HFF-Myc (cell line): ENCODE results near the gene CHST15.

Experiments
- DNase-seq: peaks from one replicate; pipeline ENCODE4 v3.0.0-alpha.2; 2011; ENCODE audit warnings: low read depth; ENCODE audit errors: extremely low read depth
- H3K4me3 ChIP-seq: replicated peaks from 2 replicates; pipeline ENCODE4 v1.5.1; 2011; ENCODE audit warnings: low read depth, mild to moderate bottlenecking, control low read depth, low read length
- CTCF ChIP-seq: IDR thresholded peaks from 2 replicates; pipeline ENCODE4 v1.5.1; 2012; ENCODE audit warnings: mild to moderate bottlenecking, low read depth, low read length, control low read depth; ENCODE audit errors: missing control alignments

Gene CHST15

DNA sequence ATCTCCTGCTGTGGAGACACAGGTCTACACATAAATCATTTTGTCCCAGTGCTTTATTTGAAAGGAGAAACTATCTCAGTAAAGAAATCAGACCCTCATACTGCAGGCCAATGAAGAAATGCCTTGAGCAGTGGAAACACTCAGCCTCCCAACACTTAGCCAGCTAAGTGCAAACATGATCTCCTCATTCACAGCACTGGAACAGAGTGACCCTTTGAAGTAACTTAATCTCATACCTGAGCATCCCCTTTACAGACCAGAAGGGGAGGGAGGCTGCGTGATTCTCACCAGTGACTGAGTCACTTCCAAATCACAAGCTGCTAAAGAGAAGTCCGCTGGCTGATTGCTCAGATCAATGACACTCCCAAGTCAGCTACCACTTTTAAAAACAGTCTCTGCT lies 4.5 kb downstream of the CHST15 start:
- no peak for DNase-seq
- TF ChIP-seq CTCF, result no peak
- H3K4me3 ChIP-seq, result no peak overlapping the region

- H3K4me3 ChIP-seq, result no peak overlapping the region
- no peak for DNase-seq
- TF ChIP-seq CTCF, result no peak
These were observed 5.4 kb downstream of the CHST15 start for GRCh38 chr10:124087672-124088634.

GRCh38 chr10:124086787-124087671 lies 6.4 kb downstream of the CHST15 start:
- H3K4me3 ChIP-seq, result no peak overlapping the region
- TF ChIP-seq CTCF, result no peak
- DNase-seq, result no peak

DNA sequence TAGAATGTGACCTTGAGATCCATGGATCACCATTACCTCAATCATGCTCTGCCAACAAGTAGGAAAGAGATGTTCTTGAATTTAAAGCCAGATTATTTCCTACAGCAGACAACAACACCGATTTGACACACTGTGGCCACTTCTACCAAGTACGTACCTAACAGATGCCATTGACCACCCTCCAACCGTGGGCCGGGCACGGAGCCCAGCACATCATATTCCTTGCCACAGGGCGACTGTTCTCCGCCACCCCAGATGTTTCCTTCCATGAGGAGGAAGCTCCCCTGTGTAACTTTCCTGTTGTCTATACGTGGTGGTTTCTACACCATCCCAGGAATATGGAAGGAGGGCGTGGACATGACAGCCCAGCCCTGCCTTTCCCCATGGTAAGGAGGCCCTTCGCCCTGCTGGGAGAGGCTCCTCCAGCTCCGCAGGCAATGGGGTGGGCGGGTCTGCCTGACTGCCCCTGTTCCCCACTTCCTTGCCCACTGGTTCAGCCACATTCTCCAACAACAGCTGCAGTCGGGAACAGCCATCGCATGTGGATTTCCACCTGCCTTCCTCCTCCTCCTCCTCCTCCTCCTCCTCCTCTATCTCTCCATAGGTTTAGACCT lies 7.2 kb downstream of the CHST15 start:
- TF ChIP-seq CTCF, result no peak
- DNase-seq, result no peak
- no peak overlapping the region for H3K4me3 ChIP-seq

DNA sequence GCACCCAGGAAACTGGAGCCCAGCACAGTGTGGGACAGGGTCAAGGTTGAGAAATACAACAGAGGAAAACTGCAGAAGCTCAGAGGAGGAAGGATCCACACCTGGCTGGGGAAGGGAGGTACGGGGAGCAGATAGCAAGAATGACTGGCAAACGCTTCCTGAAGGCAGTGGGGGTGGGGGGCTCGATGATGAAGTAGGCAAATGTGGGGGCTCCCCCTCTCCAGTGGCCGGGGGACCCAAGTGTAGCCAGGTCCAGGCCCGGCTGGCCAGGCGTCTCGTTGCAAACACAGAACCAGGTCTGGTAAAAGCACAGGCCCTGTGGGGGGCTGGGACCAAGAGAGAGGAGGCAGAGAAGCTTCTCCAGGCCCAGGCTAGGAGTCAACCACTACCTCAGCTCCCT lies 7.7 kb downstream of the CHST15 start:
- H3K4me3 ChIP-seq, result no peak overlapping the region
- no peak for TF ChIP-seq CTCF
- no peak for DNase-seq

- H3K4me3 ChIP-seq, result no peak overlapping the region
- DNase-seq, result no peak
These were observed 8.7 kb downstream of the CHST15 start for GRCh38 chr10:124084708-124085107.

More at GRCh38 chr10:124084708-124085107, 8.7 kb downstream of the CHST15 start:
- no peak for TF ChIP-seq CTCF
